NCI-H526 treated with DMSO at 0.1 percent for 48 hours (cell line): ENCODE measurements around the gene PGA5.
"Not testable (repeated sequence)": the region's sequence is repeated elsewhere in the genome, so short reads cannot be mapped to it uniquely, and the experiment has no call there.

Source experiments
- DNase-seq: peaks from one replicate; lab custom pipeline; 2025; lab: John Stamatoyannopoulos, UW

Gene PGA5

GRCh38 chr11:61226457-61227137, 14.4 kb upstream of the PGA5 start:
- not testable (repeated sequence) for DNase-seq

- not testable (repeated sequence) for DNase-seq
These were observed 11.5 kb upstream of the PGA5 start for GRCh38 chr11:61229458-61229857.

- DNase-seq, result not testable (repeated sequence)
These were observed 9.9 kb upstream of the PGA5 start for GRCh38 chr11:61231033-61231432.

- DNase-seq, result not testable (repeated sequence)
These were observed 9.4 kb upstream of the PGA5 start for GRCh38 chr11:61231585-61231984.

- DNase-seq, result not testable (repeated sequence)
These were observed 8.3 kb upstream of the PGA5 start for GRCh38 chr11:61232548-61233145.

- DNase-seq, result not testable (repeated sequence)
These were observed 3.8 kb upstream of the PGA5 start for GRCh38 chr11:61237130-61237529.

GRCh38 chr11:61240288-61240687, 687 bp upstream of the PGA5 start:
- not testable (repeated sequence) for DNase-seq

- not testable (repeated sequence) for DNase-seq
These were observed 551 bp downstream of the PGA5 start for GRCh38 chr11:61241526-61241925.

GRCh38 chr11:61245284-61245964, 4.4 kb downstream of the PGA5 start:
- DNase-seq, result not testable (repeated sequence)

- DNase-seq, result not testable (repeated sequence)
These were observed 7.1 kb downstream of the PGA5 start for GRCh38 chr11:61248071-61248470.

- DNase-seq, result not testable (repeated sequence)
These were observed 8.2 kb downstream of the PGA5 start for GRCh38 chr11:61249201-61249600.

GRCh38 chr11:61250796-61251765, 10.1 kb downstream of the PGA5 start:
- DNase-seq, result not testable (repeated sequence)

- DNase-seq, result not testable (repeated sequence)
These were observed 11.4 kb downstream of the PGA5 start for GRCh38 chr11:61252332-61252731.

GRCh38 chr11:61254403-61255025, 13.5 kb downstream of the PGA5 start:
- DNase-seq, result peak; percentile 29

GRCh38 chr11:61256710-61257482, 15.9 kb downstream of the PGA5 start:
- no peak for DNase-seq

GRCh38 chr11:61258546-61258945, 17.6 kb downstream of the PGA5 start:
- no peak for DNase-seq

- no peak for DNase-seq
These were observed 18.4 kb downstream of the PGA5 start for GRCh38 chr11:61259363-61259762.

- no peak for DNase-seq
These were observed 23.4 kb downstream of the PGA5 start for GRCh38 chr11:61264371-61264770.

GRCh38 chr11:61264795-61265194, 23.8 kb downstream of the PGA5 start:
- no peak for DNase-seq

GRCh38 chr11:61265357-61265756, 24.4 kb downstream of the PGA5 start:
- DNase-seq, result no peak

GRCh38 chr11:61266602-61267001, 25.6 kb downstream of the PGA5 start:
- no peak for DNase-seq
